ENCODE results near the gene ANTXR2.

Gene ANTXR2

DNA sequence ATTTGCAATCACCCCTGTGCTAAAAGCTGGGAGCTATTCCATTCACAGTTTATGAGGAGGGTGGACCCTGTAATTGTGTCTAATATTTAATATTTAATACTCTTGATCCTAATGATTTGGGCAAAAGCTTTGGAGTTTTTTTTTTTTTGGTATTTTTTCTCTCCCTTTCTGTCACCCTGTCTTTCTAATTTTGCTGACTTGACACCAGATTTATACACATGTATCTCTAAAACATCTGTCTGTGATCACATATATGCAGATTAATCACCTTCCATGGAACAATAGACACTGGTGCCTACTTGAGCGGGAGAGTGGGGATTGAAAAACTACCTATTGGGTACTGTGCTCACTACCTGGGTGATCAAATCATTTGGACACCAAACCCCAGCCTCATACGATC lies 18.7 kb upstream of the ANTXR2 start:
- no peak for DNase-seq

DNA sequence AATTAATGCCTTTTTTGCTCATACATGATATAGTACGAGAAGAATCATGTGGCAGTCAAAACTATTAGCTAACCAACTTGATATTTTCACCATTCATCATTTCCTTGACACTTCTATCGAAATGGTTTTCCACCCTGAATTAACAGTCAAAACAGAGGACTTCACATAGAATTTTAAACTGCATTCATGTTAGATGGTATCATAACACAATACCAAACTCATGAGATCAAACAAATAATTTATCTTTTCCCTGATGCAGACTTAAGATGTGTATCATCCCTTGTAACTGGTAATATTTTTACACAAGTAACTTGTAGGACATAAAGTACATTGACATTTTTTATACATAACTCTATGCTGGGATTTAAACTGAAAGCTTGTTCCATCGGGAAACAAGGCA lies 18.2 kb upstream of the ANTXR2 start:
- DNase-seq, result no peak

DNA sequence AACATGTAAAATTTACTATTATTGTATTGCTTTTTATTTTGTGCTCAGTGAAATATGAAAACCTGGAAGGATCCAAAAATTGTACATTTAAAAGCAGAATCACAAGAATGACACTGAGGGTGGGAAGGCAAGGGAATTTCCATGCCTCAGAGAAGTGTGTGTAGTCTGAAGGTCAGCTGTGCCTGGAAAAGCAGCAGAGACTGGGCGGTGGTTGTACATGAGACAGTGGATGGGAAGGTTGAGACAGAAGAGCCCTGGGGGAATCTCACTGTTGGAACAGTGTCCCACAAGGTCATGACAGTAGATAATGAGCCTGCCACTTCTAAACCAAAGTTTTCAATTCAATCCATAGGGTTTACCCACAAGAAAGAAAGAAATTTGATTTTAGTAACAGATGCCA lies 17.1 kb upstream of the ANTXR2 start:
- no peak for DNase-seq

DNA sequence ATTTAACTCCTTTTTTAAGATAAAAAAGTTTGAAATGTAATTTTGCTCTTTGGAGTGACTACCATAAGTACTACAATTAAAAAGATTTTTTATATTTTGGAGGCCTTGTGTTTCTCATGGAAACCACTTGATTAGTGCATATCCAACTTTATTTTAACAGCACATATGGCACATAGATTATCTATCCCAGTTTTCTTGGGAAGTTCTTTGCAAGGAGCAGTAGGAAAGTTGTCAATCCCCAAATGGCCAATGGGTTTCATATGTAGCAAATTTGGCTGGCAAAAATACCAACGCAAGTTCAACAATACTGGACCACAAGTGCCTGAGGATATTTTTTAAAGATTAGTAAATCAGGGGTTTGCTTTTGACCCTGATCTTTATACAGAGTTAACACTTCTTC lies 15.4 kb upstream of the ANTXR2 start:
- DNase-seq, result no peak

DNA sequence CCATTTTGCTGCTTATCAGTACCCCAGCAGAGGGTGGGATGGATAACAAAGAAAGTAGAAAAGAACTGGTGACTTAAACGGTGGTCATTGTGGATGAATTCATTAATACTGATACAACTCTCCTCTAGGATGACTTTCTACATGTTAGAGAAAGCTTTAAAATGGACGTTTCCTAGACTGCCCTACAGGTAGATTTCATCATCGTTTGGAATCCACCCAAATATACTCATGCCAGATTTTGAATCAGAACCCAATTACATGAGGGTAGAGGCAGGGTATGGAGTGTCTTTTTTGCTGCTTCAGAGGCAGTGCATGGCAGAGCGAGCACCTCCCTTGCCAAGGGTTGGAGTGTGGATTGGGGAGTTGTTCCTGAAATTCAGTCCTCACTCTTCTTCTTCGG lies 13.3 kb upstream of the ANTXR2 start:
- DNase-seq, result no peak

DNA sequence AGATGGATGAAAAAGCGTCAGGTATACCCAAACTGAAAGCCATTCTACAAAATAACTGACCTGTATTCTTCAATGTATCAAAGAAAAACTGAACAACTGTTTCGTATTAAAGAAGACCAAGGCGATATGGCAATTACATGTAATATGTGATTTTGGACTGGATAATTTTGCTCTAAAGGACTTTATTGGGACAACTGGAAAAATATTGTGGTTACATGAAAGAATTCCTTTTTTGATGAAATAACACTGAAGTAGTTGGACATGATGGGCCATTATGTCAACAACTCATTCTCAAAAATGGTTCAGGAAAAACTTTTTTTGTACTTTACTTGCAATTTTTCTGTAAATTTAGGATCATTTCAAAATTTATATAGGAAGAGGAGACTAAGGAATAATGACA lies 12.1 kb upstream of the ANTXR2 start:
- no peak for DNase-seq

DNA sequence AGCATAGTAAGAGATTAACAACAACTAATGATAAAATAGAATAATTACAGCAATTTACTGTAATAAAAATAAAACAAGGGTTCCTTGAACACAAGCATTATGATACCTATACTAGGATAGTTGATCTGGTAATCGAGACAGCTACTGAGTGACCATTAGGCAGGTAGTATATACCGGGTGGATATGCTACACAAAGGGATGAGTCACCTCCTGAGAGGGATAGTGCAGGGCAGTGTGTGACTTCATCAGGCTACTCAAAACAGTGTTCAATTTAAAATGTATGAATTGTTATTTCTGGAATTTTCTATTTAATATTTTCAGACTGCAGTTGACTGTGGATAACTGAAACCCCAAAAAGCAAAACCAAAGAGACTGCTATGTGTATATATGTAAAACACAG lies 9.7 kb upstream of the ANTXR2 start:
- no peak for DNase-seq

DNA sequence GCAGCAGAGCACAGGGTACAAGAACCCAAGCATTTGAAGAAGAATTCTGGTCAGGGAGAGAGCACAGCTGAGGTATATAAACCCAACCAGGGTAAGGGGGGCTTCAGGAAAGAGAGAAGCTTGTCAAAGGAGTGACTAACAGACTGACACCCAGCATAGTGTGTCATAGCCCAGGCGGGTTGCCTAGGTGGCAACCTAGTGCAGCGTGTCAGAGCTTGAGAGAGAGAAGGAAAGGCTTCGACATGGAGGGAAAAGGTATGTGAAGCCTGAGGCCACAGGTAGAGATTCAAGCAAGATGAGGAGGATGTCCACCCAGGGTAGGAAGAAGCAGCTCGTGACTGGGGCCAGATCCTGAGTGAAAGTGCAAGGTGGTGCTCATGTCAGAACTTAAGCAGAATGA lies 8.5 kb upstream of the ANTXR2 start:
- DNase-seq, result no peak

DNA sequence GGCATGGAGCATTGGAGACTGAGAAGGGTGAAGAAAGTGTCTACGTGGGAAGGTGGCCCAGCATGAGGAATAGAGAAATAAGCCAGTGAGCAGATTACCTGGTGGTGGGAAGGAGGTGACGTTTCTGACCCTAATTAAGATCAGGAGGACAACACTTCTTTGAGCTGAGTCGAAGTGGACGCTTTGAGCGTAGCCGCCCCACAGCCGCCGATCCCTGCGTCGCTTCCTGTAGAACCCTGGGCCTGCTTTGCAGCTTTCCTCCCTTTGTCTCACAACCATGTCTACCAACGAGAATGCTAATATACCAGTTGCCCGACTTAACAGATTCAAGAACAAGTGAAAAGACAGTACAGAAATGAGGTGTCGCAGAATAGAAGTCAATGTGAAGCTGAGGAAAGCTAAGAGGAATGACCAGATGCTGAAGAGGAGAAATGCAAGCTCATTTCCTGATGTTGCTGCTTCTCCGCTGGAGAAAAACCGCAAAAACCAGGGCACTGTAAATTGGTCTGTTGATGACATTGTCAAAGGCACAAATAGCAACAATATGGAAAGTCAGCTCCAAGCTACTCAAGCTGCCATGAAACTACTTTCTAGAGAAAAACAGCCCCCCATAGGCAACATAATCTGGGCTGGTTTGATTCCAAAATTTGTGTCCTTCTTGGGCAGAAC lies 6.4 kb upstream of the ANTXR2 start:
- peak; percentile 32 for DNase-seq

DNA sequence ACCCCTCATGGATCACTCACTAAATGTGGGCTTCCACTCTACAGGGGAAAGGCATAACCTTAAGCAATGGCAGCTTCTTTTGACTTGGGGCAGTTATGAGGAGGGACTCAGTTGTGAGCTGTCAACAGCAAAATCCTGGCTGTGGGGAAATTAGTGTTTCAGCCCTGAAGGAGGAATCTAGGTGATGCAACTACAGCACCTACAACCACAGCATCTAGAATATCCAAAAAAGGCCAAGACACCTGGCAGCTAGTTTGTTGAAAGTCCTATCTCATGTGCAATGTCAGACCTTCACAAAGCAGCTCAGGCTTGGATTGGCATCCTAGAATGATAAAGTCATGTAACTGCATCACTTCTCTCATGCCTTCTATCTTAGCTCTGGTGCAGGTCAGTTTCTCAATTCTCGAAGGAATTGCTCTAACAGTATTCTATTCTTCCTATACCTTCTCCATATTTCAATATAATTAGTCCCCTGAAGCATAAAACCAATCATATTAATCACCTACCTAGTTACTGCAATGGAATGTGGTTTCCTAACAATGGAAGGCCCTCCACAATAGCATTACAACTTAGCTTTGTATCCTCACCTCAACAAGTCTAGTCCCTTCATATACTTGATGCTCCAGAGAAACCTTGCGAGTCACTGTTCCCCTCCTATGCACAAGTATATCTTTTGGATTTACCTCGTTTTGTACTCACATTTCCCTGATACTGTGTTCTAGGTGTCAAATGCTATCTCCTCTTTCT lies 5.5 kb upstream of the ANTXR2 start:
- no peak for DNase-seq

DNA sequence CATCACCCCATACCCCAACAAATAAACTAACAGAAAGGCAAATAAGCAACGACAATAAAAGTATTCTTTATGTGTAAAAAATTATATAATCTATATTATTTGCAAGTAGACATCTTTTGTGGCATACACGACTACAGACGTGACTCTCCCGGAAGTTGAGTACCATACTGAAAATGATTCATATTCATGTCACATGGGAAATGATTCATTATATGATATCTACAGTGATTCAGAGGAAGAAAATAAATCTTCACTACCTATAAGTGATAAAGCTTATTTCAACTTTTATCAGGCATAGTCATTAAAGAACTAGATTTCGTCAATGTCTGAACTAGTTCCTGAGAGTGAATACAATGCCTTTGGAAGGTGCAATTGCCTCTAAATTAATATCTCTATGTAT lies 4.6 kb upstream of the ANTXR2 start:
- no peak for DNase-seq

DNA sequence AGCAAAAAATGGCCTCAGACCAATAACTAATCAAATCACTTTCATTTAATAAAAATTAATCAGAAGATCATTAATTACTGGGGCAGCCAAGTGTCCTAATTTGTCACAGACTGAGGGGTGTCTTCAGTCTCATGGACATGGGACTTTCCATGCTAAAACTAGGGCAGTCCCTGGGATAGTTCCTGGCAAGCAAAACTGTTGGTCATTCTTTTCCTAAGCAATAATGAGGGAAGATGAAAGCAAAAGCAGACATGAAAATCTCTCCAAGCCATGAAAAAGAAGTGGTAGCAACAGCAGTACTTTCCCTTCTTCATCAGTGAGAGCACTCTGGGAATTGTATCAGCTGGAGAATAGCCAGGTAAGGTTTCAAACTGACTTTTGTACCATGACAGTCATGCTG lies 3.7 kb upstream of the ANTXR2 start:
- no peak for DNase-seq

DNA sequence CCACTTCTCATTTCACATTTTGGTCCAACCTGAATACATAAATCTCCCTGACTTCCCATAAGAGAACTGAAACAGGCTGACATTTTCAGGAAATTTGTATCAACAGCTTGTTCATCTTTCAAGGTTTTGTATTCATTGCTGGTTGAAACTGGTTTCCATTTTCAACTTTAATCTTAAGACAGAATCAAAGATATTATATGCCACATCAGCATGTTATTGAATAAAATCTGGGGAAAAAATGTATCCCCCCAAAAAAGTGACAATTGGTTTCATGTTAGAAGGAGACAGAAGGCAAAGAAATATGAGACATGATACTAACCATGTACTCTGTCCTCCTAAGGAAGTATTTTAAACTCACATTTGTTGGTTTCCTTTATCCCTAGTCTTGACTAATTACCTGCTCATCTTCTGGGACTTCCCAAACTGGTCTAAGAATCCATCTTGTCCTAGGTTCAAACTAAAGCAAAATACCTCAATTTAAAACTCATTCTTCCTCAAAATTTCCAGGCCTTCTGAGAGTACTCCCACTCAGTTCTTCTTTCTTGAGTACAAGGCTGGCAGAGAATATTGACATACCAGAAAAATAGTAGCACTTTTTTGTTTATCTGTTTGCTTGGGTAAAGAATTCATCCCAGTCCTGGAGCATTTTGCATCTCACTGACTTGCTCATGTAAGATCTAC lies 3.1 kb upstream of the ANTXR2 start:
- no peak for DNase-seq

DNA sequence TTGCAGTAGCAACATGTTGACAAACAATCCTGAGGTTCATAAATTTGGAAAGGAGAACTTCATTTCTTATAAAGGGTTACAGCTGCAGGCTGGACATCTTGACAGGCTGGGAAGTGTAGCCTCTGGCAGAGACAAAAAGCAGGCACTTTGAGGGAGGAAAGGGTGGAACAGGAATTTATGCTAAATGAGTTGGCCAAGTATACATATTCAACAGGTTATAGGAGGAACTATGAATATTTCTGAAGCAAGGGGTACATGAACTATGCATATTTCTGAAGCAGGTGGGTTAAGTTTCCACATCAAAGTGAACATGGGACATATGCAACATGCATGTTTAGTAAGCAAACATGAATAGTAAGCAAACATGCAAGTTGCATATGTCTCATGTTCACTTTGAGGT lies 1.6 kb upstream of the ANTXR2 start:
- no peak for DNase-seq

DNA sequence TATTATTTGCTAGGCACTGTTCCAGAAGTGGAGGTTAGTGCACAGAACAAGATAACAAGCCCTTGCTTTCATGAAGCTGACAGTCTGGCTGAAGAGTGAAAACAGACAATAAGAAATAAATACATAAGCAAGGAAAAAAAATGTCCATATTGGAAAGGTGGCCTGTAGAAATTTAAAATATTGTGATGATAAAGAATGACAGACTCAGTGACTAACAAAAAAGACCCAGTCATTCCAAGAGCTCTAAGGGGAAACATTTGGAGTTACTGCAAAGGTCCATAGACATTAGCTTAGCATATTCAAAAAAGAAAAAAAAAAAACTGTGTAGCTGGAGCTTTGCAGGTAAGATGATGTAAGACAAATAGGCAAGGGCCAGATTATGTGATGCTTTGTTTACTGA lies 1.0 kb upstream of the ANTXR2 start:
- peak; percentile 26 for DNase-seq

DNA sequence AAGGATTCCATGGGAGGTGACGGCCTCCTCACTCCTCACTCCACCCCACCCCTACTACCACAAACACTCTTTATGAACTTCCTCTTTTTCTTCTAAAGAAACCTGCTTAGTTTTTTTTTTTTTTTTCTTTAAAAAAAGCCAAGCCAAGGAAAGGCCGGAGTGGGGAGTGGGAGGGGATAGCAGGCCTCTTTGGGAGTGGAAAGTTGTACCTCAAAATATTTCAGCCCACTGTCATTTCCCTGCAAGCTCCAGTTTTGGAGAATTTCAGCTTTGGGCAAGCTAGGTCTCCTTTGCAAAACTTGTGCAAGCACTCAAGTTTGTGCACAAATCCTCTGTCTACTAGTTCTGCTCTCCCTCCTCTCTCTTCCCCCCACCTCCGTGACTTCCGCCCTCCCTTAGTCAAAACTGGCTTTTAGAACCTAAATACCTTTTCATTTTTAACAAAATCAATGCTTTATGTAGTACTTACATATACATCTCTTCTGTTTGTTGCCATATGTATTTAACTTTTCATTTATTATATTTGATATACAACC lies 512 bp upstream of the ANTXR2 start:
- peak; percentile 10 for DNase-seq

DNA sequence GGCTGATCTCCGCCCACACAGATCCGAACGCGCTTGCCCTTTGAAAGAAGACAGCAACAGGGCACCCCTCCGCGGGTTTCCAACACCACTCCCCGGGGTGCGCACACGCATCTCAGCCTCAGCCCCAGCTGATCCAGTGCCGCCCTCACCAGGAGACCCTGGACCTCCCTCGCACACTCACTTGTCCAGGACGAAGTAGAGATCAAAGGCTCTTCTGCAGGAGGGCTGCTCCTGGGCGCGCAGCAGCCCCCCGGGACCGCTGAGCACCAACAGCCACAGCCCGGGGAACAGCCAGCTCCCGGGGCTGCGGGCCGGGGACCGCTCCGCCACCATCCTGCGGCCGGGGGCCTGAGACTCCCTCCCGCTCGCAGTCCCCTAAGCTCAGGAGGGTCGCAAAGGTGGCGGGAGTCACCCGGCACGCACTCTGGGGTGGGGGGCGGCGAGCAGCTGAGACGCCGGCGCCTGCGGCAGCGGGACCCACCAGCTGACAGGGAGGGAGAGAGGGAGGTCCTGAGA lies 743 bp downstream of the ANTXR2 start:
- no peak for DNase-seq

DNA sequence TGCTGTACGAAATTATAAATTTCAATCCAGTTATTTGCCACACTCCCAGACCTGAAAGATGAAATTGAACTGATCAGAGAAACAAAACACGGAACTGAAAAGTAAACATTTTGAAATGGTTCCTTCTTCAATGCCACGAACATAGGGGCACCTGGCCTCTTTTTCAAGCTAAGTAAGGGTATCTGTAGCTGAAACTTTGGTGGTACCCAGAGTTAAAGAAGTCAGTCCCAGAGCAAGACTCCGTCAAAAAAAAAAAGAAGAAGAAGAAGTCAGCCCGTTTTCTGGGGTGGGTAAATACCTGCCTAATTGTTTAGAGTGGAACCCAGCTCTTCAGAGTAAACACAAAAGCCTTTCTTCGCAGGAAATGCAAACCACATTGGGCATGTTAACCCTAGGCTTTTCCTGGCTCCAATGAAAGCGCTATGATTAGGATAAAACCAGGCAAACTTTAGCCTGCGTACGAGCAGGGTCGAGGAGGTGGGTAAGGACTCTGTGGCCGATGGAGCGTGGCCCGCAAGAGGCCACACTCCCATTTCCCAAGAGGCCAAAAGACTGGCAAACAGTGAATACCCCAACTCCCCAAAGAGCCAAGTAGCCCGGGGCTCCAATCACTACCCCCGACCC lies 1.3 kb downstream of the ANTXR2 start:
- DNase-seq, result no peak

DNA sequence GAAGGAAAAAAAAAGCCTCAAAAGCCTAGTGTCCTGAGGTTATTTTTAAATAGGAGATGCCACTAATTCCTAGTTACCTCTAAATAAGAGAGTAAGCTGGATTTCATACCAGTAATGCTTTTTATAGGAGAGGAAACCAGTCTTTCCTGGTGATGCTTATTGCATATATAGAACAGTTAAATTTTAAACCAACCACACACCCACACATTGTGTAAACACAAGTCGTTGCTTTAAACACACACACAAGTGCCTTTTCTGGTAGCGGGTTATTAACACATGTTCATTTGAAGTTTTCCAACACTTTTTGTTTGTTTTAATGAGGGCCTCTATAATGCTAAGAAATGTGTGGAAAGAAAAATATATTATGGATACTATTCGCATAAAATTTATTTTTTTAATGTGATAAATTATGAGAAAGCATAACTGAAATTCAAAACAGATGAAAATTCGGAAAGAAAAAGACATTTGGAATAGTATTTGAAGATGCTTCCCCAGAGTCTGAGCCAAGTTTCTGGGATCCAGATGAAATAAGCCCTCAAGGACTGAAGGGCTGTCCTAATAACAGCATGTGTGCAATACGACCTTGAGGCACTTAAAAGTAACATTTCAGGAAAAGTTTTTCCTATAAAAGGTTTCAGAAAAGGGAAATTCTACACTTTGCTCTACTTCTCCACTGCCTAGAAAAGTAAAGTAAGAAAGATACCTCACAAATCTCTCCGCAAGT lies 2.0 kb downstream of the ANTXR2 start:
- DNase-seq, result no peak

DNA sequence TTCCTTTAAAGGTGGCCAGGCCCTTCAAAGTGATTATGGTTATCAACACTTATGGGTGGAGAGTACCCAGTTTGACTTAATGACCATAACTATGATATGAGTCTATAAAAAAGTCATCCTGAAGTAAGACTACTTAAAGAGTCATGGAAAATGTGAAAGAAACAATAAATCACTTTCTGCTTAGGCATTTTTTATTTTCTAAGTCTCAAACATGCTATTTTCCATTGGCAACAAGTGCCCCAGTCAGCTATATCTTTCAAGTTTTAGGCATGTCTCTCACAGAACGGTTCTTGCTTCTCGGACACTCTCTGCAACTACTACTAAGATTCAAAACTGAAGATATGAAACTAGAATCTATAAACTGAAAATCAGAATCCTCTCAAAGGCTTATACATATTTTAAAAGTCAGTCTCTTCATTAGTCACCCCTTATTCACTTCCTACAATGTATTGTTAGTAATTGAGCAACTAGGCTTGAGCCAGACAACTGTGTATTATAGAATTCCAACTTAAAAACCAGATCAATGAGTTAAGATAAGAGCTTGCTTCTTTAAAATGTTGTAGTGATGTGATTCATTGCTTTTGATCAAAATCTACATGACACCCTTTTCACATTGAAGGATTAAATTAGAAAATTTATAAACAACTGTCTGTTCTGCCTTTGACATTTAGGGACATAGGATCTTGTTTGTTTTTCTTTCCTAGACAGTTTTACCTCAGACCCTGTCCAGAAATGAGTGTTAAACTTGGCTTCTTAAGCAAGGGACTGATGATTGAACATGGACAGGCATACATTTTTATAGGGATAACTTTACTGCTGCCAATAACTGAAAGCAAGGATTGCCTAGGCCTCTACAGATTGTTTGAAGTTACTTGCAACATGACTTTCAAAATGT lies 2.9 kb downstream of the ANTXR2 start:
- no peak for DNase-seq

DNA sequence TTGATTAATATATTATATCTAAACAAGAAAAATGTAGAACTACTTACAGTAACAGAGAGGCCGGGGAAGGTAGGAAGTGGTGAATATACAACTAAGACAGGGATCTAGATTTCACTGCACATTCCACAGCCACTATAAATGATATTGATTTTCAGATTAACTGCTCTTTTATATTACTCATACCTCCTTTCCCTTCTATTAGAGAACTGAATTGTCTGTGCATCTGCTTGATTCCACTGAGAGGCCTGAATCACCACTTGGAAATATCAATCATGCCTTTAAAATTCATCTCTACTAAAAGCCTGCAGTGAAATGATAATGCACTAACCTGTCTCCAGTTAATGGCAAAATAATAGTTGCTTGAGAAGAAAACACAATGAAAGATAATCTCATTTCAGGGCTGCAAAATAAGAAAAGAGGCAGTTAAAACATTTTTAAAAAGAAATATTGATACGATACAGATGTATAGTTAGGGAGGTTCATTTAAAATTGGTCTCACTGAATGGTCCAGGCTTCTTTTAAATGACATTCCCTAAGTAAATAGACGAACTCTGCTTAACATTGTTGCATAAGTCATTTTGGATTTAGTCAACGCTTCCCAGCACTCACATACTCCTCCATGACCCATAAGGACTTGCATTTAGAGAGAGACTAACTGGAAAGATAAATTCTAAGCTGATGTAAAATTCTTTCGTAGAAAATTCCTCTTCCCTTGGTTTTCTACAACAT lies 3.8 kb downstream of the ANTXR2 start:
- no peak for DNase-seq

Data from hematopoietic multipotent progenitor cell treated with erythropoietin and hydrocortisone succinate and interleukin-3 and kit ligand, for 8 days (in vitro differentiated cells).